Upper lobe of left lung (tissue), 6 donors: ENCODE data around the gene TMEM139. TPM values are rescaled to one million over a fixed set of nuclear protein-coding genes. Genes with fewer than 3 reads are reported as not detected.

ENCODE experiments used
- ATAC-seq, 2 donors: fragments of 200-7000 bp; cut with Tn5 transposase; one replicate each; pipeline ENCODE4 v1.9.1; 2022; ENCODE audit warnings: mild to moderate bottlenecking in 2 of 2, moderate library complexity in 2 of 2; ENCODE audit not compliant: low FRiP score in 2 of 2
- DNase-seq, 2 donors: peaks; one replicate each; pipeline ENCODE4 v3.0.0-alpha.2; 2019 to 2020
- H3K27ac ChIP-seq, 4 donors: fragments of 200-600 bp; sonication (generic); one replicate each; pipeline ENCODE4 v1.5.1; 2016 to 2019
- H3K27me3 ChIP-seq, 4 donors: fragments of 200-600 bp; sonication (generic); one replicate each; pipeline ENCODE4 v1.5.1; 2017 to 2019
- H3K36me3 ChIP-seq, 4 donors: fragments of 200-600 bp; sonication (generic); one replicate each; pipeline ENCODE4 v1.5.1; 2016 to 2019
- H3K4me1 ChIP-seq, 4 donors: fragments of 200-600 bp; sonication (generic); one replicate each; pipeline ENCODE4 v1.5.1; 2018 to 2019
- H3K4me3 ChIP-seq, 4 donors: fragments of 200-600 bp; sonication (generic); one replicate each; pipeline ENCODE4 v1.5.1; 2017 to 2019; ENCODE audit warnings: mild to moderate bottlenecking in 2 of 4, moderate library complexity in 1 of 4
- H3K9me3 ChIP-seq, 4 donors: fragments of 200-600 bp; sonication (generic); one replicate each; pipeline ENCODE4 v1.5.1; 2018 to 2019
- CTCF ChIP-seq, 6 experiments: fragments of 450-650 bp in 4 of 6; fragments of 200-600 bp in 2 of 6; sonication (generic) in 2 of 6; IDR thresholded peaks; one replicate each; pipeline ENCODE4 v1.5.1; 2016 to 2019; ENCODE audit warnings: antibody characterized with exemption in 6 of 6
- EP300 ChIP-seq, 4 donors: sonication (generic); formaldehyde crosslinking; IDR thresholded peaks; one replicate each; pipeline ENCODE4 v1.5.1; 2017; ENCODE audit warnings: antibody characterized with exemption in 4 of 4, control low read depth in 2 of 4
- POLR2A ChIP-seq, 4 donors: fragments of 450-650 bp; IDR thresholded peaks; one replicate each; pipeline ENCODE4 v1.5.1; 2016 to 2017; ENCODE audit warnings: antibody characterized with exemption in 4 of 4, mild to moderate bottlenecking in 2 of 4
- POLR2AphosphoS5 ChIP-seq, 2 donors: sonication (generic); formaldehyde crosslinking; IDR thresholded peaks; one replicate each; pipeline ENCODE4 v1.5.1; 2017; ENCODE audit warnings: antibody characterized with exemption in 2 of 2
- WGBS, 2 donors: methylation state at CpG; one replicate each; pipeline ENCODE4 v1.1.5; 2017 to 2018; 5-methylcytosine and 5-hydroxymethylcytosine counted together
- total RNA-seq, 6 donors: library from RNA; depleted of rRNA in 4 of 6; stranded (reverse); fragments of >200 nt in 4 of 6; gene quantifications; one replicate each; pipeline versions ENCODE4 v1.1.0 to v1.2.1, GENCODE V29; 2016 to 2021
- donor health status: DM: no; HTN: no; CAD: no; lungs with moderate emphysema.
- donor health status: DM: no; HTN: yes; CAD: no; lungs with severe emphysema.

TMEM139 gene
- total RNA-seq, 6 donors from 2014 or later: 13.6 to 52.7 (median 33.0) TPM

GRCh38 chr7:143272871-143273270 is 11.9 kb upstream of the TMEM139 start:
- H3K9me3 ChIP-seq: no peaks in the 10 kb centered on the region
- no peak for TF ChIP-seq EP300 (IDR thresholded peaks at IDR 0.05)
- TF ChIP-seq POLR2AphosphoS5 (IDR thresholded peaks at IDR 0.05): no peak
- TF ChIP-seq CTCF (IDR thresholded peaks at IDR 0.05): no peak
- no peak for TF ChIP-seq POLR2A (IDR thresholded peaks at IDR 0.05)
- 91 to 94% methylated on average over 2 of the region's 2 CpGs for WGBS, 2 donors
- peaks cover 4 to 30% (median 19%) of the 10 kb centered on the region in 4 donors for H3K36me3 ChIP-seq
- no peaks in the 10 kb centered on the region for H3K4me1 ChIP-seq
- H3K27me3 ChIP-seq: no peaks in the 10 kb centered on the region
- DNase-seq: no peak
- H3K27ac ChIP-seq: no peak overlapping the region
- no peak overlapping the region for H3K4me3 ChIP-seq
- no peak for ATAC-seq

GRCh38 chr7:143279186-143280098 is 5.3 kb upstream of the TMEM139 start:
- TF ChIP-seq POLR2AphosphoS5 (IDR thresholded peaks at IDR 0.05) (no peak), POLR2A (IDR thresholded peaks at IDR 0.05) (no peak), EP300 (IDR thresholded peaks at IDR 0.05) (no peak), CTCF (IDR thresholded peaks at IDR 0.05) (no peak)
- H3K27ac ChIP-seq: peak overlapping the region in 3 of 4 donors; percentile 9 to 21 (median 13)
- 50 to 51% methylated on average over 8 of the region's 8 CpGs for WGBS, 2 donors
- H3K4me1 ChIP-seq: peaks cover 0 to 8% (median 5%) of the 10 kb centered on the region in 4 donors
- DNase-seq (no peak), ATAC-seq (peak; percentile 49 to 57)
- no peaks in the 10 kb centered on the region for H3K36me3 ChIP-seq
- H3K9me3 ChIP-seq: no peaks in the 10 kb centered on the region
- no peaks in the 10 kb centered on the region for H3K27me3 ChIP-seq
- H3K4me3 ChIP-seq: no peak overlapping the region

- Histone ChIP-seq H3K4me3 (no peak overlapping the region), H3K36me3 (no peaks in the 10 kb centered on the region), H3K4me1 (peaks cover 0 to 8% (median 5%) of the 10 kb centered on the region in 4 donors), H3K9me3 (no peaks in the 10 kb centered on the region), H3K27me3 (no peaks in the 10 kb centered on the region), H3K27ac (peak overlapping the region in 2 of 4 donors; percentile 9 to 21)
- TF ChIP-seq POLR2AphosphoS5 (IDR thresholded peaks at IDR 0.05) (no peak), POLR2A (IDR thresholded peaks at IDR 0.05) (no peak), CTCF (IDR thresholded peaks at IDR 0.05) (no peak)
- ATAC-seq (no peak), DNase-seq (no peak)
- 66 to 71% methylated on average over 1 of the region's 1 CpG for WGBS, 2 donors
These were observed 4.6 kb upstream of the TMEM139 start for GRCh38 chr7:143280160-143280559.

GRCh38 chr7:143280566-143280965 is 4.2 kb upstream of the TMEM139 start:
- Histone ChIP-seq H3K4me1 (peaks cover 2 to 8% (median 5%) of the 10 kb centered on the region in 4 donors), H3K36me3 (no peaks in the 10 kb centered on the region), H3K27me3 (no peaks in the 10 kb centered on the region), H3K4me3 (no peak overlapping the region), H3K27ac (peak overlapping the region in 1 of 4 donors; percentile 21), H3K9me3 (no peaks in the 10 kb centered on the region)
- no peak for TF ChIP-seq POLR2A (IDR thresholded peaks at IDR 0.05)
- TF ChIP-seq CTCF (IDR thresholded peaks at IDR 0.05): no peak
- no peak for TF ChIP-seq EP300 (IDR thresholded peaks at IDR 0.05)
- TF ChIP-seq POLR2AphosphoS5 (IDR thresholded peaks at IDR 0.05): no peak
- no peak for DNase-seq
- ATAC-seq: no peak
- 84 to 90% methylated on average over 2 of the region's 2 CpGs for WGBS, 2 donors
